Measurements from ENCODE around the gene DLK1.

Gene DLK1

DNA sequence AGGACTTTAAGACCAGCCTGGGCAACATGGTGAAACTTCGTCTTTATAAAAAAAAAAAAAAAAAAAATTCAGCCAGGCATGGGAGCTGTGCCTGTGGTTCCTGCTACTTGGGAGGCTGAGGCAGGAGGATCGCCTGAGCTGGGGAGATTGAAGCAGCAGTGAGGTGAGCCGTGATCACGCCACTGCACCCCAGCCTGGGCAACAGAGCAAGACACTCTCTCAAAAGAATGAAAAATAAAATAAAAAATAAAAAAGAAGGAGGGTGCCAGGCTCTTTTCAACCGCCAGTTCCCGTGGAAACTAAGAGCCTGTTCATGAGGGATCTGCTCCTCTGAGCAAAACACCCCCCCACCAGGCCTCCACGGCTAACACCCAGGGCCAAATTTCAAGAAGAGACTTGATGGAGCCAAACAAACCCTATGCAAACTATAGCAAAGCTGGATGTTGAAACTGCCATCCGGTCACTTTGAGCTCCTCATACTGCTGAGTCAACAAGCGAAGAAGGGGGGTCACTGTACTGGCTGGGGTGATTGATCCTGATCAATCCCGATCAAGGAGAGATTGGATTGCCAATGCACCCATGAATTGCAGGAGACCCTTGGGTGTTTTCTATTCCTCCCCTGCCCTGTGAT is 23.4 kb downstream of the DLK1 start:
- Mint-ChIP-seq H3K4me1 (peaks cover 6% of the 10 kb centered on the region), H3K36me3 (ENCODE audit: low read depth) (no peaks in the 10 kb centered on the region), H3K4me3 (no peak overlapping the region), H3K27me3 (ENCODE audit: low read depth) (peaks cover 4% of the 10 kb centered on the region), H3K27ac (no peak overlapping the region), H3K9me3 (peaks cover 3% of the 10 kb centered on the region)
- TF ChIP-seq, protein P1, sequence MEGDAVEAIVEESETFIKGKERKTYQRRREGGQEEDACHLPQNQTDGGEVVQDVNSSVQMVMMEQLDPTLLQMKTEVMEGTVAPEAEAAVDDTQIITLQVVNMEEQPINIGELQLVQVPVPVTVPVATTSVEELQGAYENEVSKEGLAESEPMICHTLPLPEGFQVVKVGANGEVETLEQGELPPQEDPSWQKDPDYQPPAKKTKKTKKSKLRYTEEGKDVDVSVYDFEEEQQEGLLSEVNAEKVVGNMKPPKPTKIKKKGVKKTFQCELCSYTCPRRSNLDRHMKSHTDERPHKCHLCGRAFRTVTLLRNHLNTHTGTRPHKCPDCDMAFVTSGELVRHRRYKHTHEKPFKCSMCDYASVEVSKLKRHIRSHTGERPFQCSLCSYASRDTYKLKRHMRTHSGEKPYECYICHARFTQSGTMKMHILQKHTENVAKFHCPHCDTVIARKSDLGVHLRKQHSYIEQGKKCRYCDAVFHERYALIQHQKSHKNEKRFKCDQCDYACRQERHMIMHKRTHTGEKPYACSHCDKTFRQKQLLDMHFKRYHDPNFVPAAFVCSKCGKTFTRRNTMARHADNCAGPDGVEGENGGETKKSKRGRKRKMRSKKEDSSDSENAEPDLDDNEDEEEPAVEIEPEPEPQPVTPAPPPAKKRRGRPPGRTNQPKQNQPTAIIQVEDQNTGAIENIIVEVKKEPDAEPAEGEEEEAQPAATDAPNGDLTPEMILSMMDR (IDR thresholded peaks at IDR 0.05; ENCODE audit: unreplicated experiment in 3 of 3): no peak

DNA sequence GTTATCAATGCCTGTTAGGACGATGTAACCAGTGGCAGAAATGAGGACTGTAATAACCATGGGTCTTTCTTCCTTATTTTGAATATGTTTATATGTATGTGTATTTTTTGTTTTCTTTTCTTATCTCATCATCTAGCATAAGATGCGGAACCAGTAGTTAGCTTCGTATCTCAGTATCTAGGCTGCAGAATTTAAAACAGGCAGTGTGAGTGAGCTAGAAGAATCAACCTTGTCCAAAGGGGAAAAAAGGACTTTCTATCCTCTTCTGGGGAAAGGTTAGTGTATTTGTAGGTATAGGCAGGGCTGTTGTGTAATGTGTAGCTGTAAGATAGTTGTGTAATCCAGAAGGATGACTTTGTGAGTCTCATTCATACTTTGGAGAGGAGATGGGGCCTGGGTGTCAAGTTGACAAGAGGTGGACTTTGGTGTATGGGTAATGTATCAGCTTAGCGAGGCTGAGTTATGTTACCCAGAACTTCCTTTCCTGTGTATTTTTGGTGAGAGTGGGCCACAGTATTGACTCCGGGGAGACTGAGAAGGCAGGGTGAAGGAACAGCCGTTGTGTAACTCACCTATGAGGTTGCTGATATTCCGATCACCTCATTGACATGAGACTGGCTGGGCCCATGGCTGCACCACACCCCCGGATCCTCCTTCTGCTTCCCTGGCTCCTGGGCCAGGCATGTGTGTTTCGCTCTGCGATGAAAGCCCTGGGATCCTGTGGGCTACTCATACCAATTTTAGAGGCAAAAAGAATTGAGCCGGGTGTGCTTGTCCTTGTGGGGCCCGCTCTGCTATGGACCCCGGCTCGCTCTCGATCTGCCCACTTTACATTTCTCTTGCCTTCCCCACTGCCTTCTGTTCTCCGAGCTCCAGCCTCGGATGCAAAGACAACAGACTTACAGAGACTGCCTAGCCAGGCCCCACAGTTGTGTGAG is 24.3 kb downstream of the DLK1 start:
- TF ChIP-seq, protein P1 (IDR thresholded peaks at IDR 0.05; ENCODE audit: unreplicated experiment in 3 of 3): no peak
- H3K4me1 Mint-ChIP-seq: peaks cover 6% of the 10 kb centered on the region
- H3K9me3 Mint-ChIP-seq: peaks cover 3% of the 10 kb centered on the region
- H3K27ac Mint-ChIP-seq: no peak overlapping the region
- H3K36me3 Mint-ChIP-seq (ENCODE audit: low read depth): no peaks in the 10 kb centered on the region
- peaks cover 4% of the 10 kb centered on the region for H3K27me3 Mint-ChIP-seq (ENCODE audit: low read depth)
- H3K4me3 Mint-ChIP-seq: no peak overlapping the region

DNA sequence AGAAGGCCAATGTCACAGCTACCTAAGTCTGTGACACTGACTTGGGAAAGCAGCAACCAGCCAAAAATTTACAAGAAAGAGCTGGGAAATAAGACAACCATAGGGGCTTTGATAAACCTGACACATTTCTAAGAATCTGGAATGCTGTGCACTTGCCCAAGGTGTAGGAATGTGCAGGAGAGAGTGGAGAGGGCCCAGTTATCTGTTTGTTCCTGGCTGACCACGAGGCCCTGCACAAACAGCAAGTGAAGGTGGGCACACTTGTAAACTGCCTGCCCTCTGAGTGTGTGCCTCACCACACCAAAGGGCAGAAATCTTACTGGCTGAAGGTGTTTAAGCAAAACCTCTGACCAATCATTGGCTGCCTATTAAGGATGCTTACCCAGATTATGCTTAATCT is 27.3 kb downstream of the DLK1 start:
- Mint-ChIP-seq H3K4me3 (no peak overlapping the region), H3K27ac (no peak overlapping the region), H3K36me3 (ENCODE audit: low read depth) (no peaks in the 10 kb centered on the region), H3K27me3 (ENCODE audit: low read depth) (peaks cover 4% of the 10 kb centered on the region), H3K9me3 (peaks cover 3% of the 10 kb centered on the region), H3K4me1 (no peaks in the 10 kb centered on the region)
- TF ChIP-seq, protein P1 (IDR thresholded peaks at IDR 0.05; ENCODE audit: unreplicated experiment in 3 of 3): no peak

DNA sequence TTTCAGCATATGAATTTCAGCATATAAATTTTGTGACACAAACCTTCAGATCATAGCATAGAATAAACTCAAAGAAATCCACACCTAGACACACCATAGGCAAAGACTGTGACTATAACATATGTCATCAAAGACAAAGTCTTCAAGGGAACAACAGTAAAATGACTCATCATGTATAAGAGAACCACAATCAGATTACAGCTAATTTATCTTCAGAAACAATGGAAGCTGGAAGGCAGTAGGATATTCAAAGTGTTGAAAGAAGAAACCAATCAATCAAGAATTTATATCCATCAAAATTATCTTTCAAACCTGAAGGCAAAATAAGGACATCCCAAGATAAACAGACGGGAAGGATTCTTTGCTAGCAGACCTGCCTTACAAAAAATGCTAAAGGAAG is 29.0 kb downstream of the DLK1 start:
- Mint-ChIP-seq H3K4me1 (no peaks in the 10 kb centered on the region), H3K27ac (no peak overlapping the region), H3K27me3 (ENCODE audit: low read depth) (peaks cover 4% of the 10 kb centered on the region), H3K36me3 (ENCODE audit: low read depth) (no peaks in the 10 kb centered on the region), H3K4me3 (no peak overlapping the region), H3K9me3 (peaks cover 3% of the 10 kb centered on the region)
- TF ChIP-seq, protein P1 (IDR thresholded peaks at IDR 0.05; ENCODE audit: unreplicated experiment in 3 of 3): no peak

DNA sequence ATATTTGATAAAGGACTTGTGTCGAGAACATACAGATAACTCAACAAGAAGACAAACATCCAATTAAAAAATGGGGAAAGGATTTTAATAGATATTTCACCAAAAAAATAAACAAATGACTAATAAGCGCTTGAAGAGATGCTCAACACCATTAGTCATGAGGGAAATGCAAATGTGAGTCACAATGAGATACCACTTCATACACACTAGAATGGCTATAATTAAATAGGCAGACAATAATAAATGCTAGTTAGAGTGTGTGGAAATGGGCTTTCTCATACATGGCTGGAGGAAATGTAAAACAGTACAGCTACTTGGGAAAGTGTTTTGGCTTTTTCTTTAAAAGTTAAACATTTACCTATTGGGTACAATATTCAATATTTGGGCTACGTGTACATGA is 34.8 kb downstream of the DLK1 start:
- peaks cover 3% of the 10 kb centered on the region for H3K9me3 Mint-ChIP-seq
- no peaks in the 10 kb centered on the region for H3K4me1 Mint-ChIP-seq

More for the DNA sequence above, 34.8 kb downstream of the DLK1 start:
- peaks cover 9% of the 10 kb centered on the region for H3K27me3 Mint-ChIP-seq (ENCODE audit: low read depth)
- H3K4me3 Mint-ChIP-seq: no peak overlapping the region
- no peaks in the 10 kb centered on the region for H3K36me3 Mint-ChIP-seq (ENCODE audit: low read depth)
- no peak overlapping the region for H3K27ac Mint-ChIP-seq
- TF ChIP-seq, protein P1 (IDR thresholded peaks at IDR 0.05; ENCODE audit: unreplicated experiment in 3 of 3): no peak
